ENCODE results near the gene CACNA1G.

DNA sequence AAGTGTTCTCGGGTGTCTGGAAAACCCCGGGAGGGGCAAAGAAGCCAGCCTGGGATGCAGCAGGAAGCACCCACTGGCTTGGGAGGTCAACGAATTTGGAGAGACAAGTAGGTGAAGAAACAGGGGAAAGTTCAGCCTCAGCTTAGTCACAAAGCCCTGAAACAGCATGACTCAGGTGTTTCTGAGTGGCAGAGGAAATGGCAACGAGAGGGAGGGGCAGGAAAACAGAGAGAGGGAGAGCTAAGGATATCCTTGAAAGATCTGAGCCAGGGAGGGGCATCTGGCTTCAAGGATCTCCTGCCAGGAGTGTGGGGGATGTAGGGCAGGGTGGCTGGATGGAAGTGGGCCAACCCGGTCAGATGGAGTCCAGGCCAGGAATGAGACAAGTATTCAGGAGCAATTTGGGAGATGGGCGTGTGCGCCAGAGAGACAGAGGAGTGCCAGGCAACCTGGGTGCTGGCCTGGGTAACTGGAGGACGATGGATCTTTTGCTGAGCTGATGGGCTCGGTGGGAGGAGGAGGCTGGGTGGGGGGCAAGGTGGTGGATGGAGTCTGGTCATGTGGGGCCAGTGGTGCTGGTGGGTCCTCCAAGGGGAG is 101.4 kb downstream of the CACNA1G start:
- TF ChIP-seq, protein P1, sequence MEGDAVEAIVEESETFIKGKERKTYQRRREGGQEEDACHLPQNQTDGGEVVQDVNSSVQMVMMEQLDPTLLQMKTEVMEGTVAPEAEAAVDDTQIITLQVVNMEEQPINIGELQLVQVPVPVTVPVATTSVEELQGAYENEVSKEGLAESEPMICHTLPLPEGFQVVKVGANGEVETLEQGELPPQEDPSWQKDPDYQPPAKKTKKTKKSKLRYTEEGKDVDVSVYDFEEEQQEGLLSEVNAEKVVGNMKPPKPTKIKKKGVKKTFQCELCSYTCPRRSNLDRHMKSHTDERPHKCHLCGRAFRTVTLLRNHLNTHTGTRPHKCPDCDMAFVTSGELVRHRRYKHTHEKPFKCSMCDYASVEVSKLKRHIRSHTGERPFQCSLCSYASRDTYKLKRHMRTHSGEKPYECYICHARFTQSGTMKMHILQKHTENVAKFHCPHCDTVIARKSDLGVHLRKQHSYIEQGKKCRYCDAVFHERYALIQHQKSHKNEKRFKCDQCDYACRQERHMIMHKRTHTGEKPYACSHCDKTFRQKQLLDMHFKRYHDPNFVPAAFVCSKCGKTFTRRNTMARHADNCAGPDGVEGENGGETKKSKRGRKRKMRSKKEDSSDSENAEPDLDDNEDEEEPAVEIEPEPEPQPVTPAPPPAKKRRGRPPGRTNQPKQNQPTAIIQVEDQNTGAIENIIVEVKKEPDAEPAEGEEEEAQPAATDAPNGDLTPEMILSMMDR (IDR thresholded peaks at IDR 0.05; ENCODE audit: borderline replicate concordance, extremely low read depth, low read length, poor library complexity, severe bottlenecking): no peak
- no peak for TF ChIP-seq EZH2 (IDR thresholded peaks at IDR 0.05; ENCODE audit: borderline replicate concordance, low read depth, low read length, severe bottlenecking)
